ENCODE data around the gene RNF32.
"Not testable (repeated sequence)": the region's sequence is repeated elsewhere in the genome, so short reads cannot be mapped to it uniquely, and the experiment has no call there.

The RNF32 gene

DNA sequence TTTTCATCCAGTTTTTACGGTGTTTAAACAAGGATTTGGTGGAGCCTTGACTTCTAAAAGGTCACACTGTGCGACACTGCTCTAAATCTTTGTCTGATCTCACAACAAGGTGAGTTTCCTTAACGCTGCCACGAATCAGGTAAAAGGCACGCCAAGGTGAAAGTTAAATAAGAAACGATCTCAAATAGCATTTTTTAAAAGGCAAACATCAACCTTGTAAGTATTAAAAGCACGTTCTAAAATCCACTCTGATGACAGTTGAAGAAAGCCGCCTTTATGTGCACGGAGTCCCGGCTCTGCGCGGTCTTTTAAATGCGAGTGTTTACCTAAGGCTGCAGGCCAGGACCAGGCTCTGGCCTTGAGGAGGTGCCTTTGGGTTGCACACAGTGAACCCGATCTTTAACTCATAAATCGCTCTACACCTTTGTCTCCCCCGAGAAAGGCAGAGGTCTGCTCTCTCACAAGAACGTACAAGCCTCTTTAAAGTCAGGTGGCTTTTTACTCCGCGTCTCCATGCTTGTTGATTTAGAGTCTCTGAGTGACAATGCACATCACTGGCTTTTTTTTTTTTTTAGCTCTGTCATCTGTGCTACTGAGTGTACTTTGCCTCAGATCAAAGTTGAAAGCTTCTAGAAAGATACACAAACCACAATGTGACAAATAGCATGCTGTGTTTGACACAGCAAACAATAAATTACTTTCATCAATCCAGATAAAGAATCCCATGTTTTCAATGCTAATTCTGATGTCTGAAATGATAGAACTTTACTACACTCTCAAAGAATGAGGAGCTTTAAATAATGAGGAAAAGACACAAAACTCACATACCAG is 25.9 kb upstream of the RNF32 start:
- DNase-seq, result no peak

DNA sequence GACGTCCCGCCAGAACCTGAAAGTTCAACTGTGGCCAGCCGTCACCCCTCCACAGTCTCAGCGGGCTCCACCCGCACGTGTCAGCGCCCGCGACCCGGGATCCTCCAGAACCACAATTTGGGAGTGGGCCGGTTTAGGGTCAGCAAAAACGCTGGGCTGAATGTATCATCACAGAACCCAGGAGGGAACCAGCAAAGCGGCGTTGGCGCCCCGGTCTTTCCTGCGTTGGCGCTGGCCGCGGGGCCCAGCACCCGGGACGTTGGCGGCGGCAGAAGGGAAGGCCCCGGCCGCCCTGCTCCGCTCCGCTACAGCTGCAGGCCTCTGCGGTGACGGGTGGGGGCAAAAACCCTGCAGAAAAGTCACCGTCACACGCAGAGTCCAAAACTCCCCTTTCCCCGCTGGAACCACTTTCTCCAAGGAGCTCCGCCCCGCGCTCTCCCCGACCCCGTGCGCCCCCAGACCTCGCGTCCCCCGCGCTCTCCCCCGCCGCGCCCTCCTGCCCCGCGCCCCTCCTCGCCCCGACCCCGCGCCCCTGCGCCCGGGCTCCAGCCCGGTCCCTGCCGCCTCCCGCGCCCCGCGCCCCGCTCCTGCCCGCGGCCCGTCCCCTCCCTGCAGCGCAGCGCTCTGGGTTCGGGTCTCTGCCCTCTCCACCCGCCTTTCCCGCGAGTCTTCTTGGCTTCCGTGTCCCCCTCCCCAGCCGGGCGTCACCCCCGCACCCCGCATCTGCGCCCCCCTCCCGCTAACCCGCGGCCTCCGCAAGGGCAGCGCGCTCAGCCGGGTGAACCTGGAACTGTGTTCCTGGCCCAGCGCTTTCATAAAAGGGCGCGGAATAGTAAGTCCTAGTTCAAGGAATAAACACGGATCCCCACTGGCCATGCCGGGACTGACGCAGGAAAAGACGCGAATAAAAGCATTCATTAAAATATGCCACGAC is 24.0 kb upstream of the RNF32 start:
- no peak for DNase-seq

GRCh38 chr7:156617215-156617614 is 23.4 kb upstream of the RNF32 start:
- DNase-seq, result no peak

GRCh38 chr7:156618078-156618779 is 22.3 kb upstream of the RNF32 start:
- DNase-seq, result no peak

GRCh38 chr7:156618780-156619367 is 21.7 kb upstream of the RNF32 start:
- DNase-seq, result no peak

GRCh38 chr7:156619488-156620290 is 20.9 kb upstream of the RNF32 start:
- DNase-seq, result not testable (repeated sequence)

GRCh38 chr7:156620291-156620675 is 20.3 kb upstream of the RNF32 start:
- no peak for DNase-seq

- DNase-seq, result no peak
These were observed 18.9 kb upstream of the RNF32 start for GRCh38 chr7:156621652-156622051.

DNA sequence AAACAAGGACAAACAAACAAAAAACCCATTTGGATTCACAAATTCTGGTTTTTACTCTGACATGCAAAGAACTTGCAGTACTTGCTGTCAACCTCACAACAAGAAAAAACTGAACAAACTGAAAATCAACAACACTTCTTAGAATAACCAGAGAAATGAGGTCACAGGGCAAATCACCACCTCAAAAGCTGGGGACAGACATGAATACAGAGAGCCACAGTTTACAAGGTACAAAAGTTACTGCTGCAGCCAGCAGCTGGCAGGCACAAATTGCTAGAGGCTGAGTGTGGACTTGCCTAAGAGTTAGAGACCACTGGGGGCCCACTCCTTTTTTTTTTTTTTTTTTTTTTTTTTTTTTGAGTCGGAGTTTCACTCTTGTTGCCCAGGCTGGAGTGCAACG is 15.0 kb upstream of the RNF32 start:
- DNase-seq, result no peak

DNA sequence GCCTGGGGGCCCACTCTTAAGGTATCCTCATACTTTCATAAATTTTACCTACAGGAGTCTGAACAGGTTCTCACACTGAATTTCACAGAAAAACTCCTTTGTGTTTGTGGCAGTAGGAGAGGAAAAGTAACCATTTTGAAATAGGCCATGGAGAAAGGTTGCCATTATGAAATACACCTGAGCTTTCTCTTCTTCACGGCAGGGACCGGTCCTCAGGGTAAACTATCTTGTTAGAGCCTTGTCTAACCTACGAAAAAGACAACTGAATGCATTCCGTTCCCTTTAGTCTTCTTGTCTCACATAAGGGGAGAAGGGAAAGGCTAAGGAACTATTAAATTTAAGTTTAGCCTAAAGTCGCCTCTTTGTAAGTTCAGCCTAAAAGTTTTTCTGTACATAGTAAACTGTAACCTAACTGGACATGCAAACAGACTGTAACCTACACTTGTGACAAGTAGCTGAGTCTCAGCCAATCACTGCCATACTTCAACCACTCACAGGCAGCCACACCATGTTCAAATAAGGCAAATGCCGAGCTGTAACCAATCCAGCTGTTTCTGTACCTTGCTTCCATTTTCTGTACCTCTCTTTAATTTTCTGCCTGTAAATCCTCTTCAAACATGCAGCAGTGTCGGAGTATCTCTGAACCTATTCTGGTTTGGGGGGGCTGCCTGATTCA is 14.2 kb upstream of the RNF32 start:
- DNase-seq, result no peak

- DNase-seq, result no peak
These were observed 12.0 kb upstream of the RNF32 start for GRCh38 chr7:156628562-156628961.

DNA sequence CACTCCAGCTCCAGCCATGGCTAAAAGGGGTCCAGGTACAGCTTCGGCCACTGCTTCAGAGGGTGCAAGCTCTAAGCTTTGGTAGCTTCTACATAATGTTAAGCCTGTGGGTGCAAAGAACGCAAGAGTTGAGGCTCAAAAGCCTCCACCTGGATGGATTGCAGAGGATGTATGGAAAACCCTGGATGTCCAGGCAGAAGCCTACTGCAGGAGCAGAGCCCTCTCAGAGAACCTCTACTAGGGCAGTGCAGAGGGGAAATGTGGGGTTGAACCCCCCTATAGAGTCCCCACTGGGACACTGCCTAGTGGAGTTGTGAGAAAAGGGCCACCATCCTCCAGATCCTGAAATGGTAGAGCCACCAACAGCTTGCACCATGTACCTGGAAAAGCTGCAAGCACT is 10.7 kb upstream of the RNF32 start:
- DNase-seq, result no peak

GRCh38 chr7:156634117-156634516 is 6.5 kb upstream of the RNF32 start:
- DNase-seq, result no peak

DNA sequence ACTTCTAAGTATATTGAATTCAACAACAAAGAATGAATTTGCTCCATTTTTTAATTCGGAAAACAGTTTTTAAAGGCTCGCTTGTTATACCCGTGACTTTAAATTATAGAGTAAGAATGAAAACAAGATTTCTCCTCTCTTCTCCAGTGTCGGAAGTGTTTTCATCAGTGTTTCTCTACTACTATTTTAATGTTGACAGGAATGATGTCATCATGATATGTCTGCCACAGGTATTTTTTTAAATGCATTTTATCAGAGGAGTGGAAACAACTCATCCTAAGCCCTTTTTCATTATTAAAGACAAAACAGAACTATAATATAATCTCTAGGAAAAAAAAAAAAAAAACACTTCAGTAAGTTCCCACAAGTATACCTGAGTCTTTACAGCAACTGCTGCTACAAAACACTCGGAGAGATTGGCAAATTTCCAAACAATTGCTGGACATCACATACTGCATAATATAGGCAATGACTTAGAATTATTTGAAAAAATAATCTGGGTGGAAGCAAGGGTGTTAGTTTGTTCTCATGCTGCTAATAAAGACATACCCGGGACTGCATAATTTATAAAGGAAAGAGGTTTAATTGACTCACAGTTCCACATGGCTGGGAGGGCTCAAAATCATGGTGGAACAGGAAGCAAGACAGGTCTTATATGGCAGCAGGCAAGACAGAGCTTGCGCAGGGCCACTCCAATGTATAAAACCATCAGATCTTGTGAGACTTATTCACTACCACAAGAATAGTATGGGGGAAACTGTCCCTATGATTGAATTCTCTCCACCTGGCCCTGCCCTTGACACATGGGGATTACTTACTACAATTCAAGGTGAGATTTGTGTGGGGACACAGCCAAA is 4.8 kb upstream of the RNF32 start:
- no peak for DNase-seq

- DNase-seq, result not testable (repeated sequence)
These were observed 3.5 kb upstream of the RNF32 start for GRCh38 chr7:156637093-156637492.

GRCh38 chr7:156638443-156639077 is 2.0 kb upstream of the RNF32 start:
- no peak for DNase-seq

DNA sequence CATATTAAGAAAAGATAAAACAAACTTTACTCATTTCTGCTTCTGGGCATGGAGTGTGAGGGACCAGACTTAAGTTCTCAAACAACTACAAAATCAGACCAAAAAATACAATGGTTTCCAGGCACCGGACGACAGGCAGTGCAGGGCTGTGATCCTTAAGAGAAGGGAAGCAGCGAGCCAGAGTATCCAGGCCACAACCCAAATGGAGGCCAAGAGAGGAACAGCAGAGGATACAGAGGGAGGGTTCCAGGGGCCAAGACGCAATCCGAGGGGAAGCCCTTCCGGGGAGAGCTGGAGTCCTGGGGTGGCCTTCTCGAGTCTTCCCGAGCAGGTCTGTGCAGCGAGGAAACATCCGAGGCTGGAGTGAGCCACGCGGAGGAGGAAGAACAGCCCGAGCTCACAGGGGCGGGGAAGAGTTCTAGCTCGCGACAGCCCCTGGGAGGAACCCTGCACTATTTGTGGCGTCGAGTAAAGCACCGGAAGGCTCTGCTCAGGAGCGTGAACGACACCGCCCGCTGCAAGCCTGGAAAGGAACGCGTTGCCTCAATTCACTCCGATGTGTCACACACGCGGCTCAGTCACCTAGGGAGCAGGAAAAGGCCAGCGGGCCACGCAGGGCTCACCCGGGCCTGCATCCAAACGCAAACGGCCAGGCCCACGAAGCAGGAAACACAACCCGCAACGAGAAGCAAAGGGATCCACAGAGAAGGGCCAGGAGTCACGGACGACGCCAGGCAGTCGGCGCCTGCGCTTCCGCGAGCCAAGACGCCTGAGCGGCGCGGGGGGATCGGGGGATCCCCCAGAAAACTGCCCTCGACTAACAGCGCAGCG is 933 bp upstream of the RNF32 start:
- no peak for DNase-seq

DNA sequence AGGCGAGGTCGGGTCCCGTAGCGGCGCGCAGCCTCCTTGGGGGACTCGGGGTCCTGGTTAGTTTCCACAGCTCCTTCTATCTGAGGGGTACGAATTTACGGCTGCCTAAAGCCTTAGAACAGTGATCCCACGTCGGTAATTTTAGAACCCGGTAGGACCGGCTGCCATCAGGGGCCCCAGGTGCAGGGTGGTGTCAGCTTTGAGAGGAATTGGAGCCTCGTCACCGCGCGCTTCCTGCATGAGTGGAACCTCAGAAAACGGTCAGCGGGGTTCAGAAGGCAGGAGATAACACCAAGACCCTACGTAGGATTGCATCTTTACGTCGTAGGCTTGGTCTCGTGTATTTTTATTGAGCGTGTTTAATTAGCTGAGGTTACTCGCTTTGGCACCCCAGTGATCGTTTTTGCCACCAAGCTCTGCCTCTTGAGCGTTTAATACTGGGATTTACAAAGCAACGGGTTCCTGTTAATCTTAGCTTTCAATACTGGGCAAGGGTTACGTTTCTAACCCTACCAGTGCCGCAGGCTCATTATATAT is 443 bp downstream of the RNF32 start:
- no peak for DNase-seq

All from AML-193 (cell line).